Lower leg skin (tissue), 4 donors: ENCODE data around the gene MGMT. TPM values are rescaled to one million over a fixed set of nuclear protein-coding genes. Genes with fewer than 3 reads are reported as not detected.

ENCODE experiments used
- DNase-seq, 2 donors: peaks; one replicate each; pipeline ENCODE4 v3.0.0-alpha.2; 2019; ENCODE audit warnings: low spot score in 2 of 2
- H3K4me3 ChIP-seq: fragments of 200-600 bp; sonication (generic); 2 replicates; pipeline ENCODE4 v1.5.1; 2017; ENCODE audit warnings: mild to moderate bottlenecking, low read depth; ENCODE audit not compliant: poor library complexity, severe bottlenecking
- POLR2A ChIP-seq, 2 donors: fragments of 450-650 bp; IDR thresholded peaks; one replicate each; pipeline ENCODE4 v1.6.1; 2016 to 2017; ENCODE audit warnings: antibody characterized with exemption in 2 of 2, mild to moderate bottlenecking in 1 of 2, moderate library complexity in 1 of 2
- WGBS, 2 donors: methylation state at CpG; one replicate each; pipeline ENCODE4 v1.1.5; 2018; 5-methylcytosine and 5-hydroxymethylcytosine counted together
- intact Hi-C: fragments of 100-400 bp; cut with DNase I; formaldehyde crosslinking; loops from one replicate; pipeline ENCODE4 v1.15.0; 2023; ENCODE audit warnings: low total_unique reads
- total RNA-seq, 4 donors: library from RNA; depleted of rRNA; stranded (reverse); fragments of >200 nt; gene quantifications; one replicate each; pipeline ENCODE4 v1.1.0, GENCODE V29; 2016
- TF ChIP-seq, protein P1 (sequence below), 3 donors: fragments of 450-650 bp; IDR thresholded peaks; one replicate each; pipeline ENCODE4 v1.5.1; 2016; ENCODE audit warnings: antibody characterized with exemption in 3 of 3, mild to moderate bottlenecking in 3 of 3, moderate library complexity in 2 of 3

The MGMT gene
- total RNA-seq = 10 to 100 TPM; 13.1 to 38.7 (median 29.2) TPM

- WGBS, 2 donors = 0 to 14% methylated on average over 4 to 12 of the region's 85 CpGs
- TF ChIP-seq, protein P1, sequence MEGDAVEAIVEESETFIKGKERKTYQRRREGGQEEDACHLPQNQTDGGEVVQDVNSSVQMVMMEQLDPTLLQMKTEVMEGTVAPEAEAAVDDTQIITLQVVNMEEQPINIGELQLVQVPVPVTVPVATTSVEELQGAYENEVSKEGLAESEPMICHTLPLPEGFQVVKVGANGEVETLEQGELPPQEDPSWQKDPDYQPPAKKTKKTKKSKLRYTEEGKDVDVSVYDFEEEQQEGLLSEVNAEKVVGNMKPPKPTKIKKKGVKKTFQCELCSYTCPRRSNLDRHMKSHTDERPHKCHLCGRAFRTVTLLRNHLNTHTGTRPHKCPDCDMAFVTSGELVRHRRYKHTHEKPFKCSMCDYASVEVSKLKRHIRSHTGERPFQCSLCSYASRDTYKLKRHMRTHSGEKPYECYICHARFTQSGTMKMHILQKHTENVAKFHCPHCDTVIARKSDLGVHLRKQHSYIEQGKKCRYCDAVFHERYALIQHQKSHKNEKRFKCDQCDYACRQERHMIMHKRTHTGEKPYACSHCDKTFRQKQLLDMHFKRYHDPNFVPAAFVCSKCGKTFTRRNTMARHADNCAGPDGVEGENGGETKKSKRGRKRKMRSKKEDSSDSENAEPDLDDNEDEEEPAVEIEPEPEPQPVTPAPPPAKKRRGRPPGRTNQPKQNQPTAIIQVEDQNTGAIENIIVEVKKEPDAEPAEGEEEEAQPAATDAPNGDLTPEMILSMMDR (IDR thresholded peaks at IDR 0.05) = no peak
- TF ChIP-seq POLR2A (IDR thresholded peaks at IDR 0.05) = no peak
- peak within 1 kb of the TSS; percentile 57 for H3K4me3 ChIP-seq
- intact Hi-C loops = no loop called here
- peak; percentile 94 to 99 for DNase-seq
Measured at GRCh38 chr10:129466703-129467358, at the start of gene MGMT. TSS of gene MGMT (plus strand) at chr10:129467241.

- intact Hi-C loops = no loop called here
Measured at GRCh38 chr10:129417870-129418269, 49.2 kb upstream of the MGMT start.

GRCh38 chr10:129418496-129419225 is 48.4 kb upstream of the MGMT start:
- no peak for DNase-seq
- no peak overlapping the region for H3K4me3 ChIP-seq
- intact Hi-C loops = no loop called here
- TF ChIP-seq, protein P1 (IDR thresholded peaks at IDR 0.05) = no peak
- TF ChIP-seq POLR2A (IDR thresholded peaks at IDR 0.05) = no peak
- WGBS, 2 donors = 88 to 90% methylated on average over 17 of the region's 17 CpGs

More at GRCh38 chr10:129417870-129418269, 49.2 kb upstream of the MGMT start:
- no peak for TF ChIP-seq POLR2A (IDR thresholded peaks at IDR 0.05)
- TF ChIP-seq, protein P1 (IDR thresholded peaks at IDR 0.05) = no peak
- no peak overlapping the region for H3K4me3 ChIP-seq
- 15 to 20% methylated on average over 9 of the region's 9 CpGs for WGBS, 2 donors
- peak in 1 of 2 donors; percentile 27 for DNase-seq

- no peak for DNase-seq
- H3K4me3 ChIP-seq = no peak overlapping the region
- WGBS, 2 donors = 93 to 95% methylated on average over 23 of the region's 23 CpGs
- intact Hi-C loops = no loop called here
- TF ChIP-seq, protein P1 (IDR thresholded peaks at IDR 0.05) = no peak
- no peak for TF ChIP-seq POLR2A (IDR thresholded peaks at IDR 0.05)
Measured at GRCh38 chr10:129419397-129419796, 47.6 kb upstream of the MGMT start.

GRCh38 chr10:129421399-129422010 is 45.5 kb upstream of the MGMT start:
- WGBS, 2 donors = 90 to 93% methylated on average over 10 of the region's 10 CpGs
- no peak overlapping the region for H3K4me3 ChIP-seq
- DNase-seq = no peak
- intact Hi-C loops = no loop called here
- TF ChIP-seq POLR2A (IDR thresholded peaks at IDR 0.05) = no peak
- TF ChIP-seq, protein P1 (IDR thresholded peaks at IDR 0.05) = no peak
